SK-N-SH (cell line): ENCODE data around the gene LSR. TPM values are rescaled to one million over a fixed set of nuclear protein-coding genes. Genes with fewer than 3 reads are reported as not detected.

Experiments
- CTCF ChIA-PET: fragments of 300-600, 350-600 bp; formaldehyde crosslinking; extraction: SDS; loops from one replicate; lab custom pipeline; 2021; lab: Yijun Ruan, JAX
- POLR2A ChIA-PET: fragments of 350-600 bp; sonication (Branson Sonifier 250); formaldehyde crosslinking; extraction: SDS; loops from one replicate; lab custom pipeline; 2020; ENCODE audit warnings: antibody characterized with exemption, inconsistent platforms; lab: Yijun Ruan, JAX
- DNase-seq: peaks from one replicate; pipeline ENCODE4 v3.0.0; 2012
- H2AFZ ChIP-seq: fragments of 200-600 bp; sonication (generic); 2 replicates; pipeline ENCODE4 v1.8.1; 2016; ENCODE audit warnings: antibody characterized with exemption, mild to moderate bottlenecking, low read depth
- H3F3A ChIP-seq: fragments of 200-600 bp; sonication (generic); replicated peaks from 2 replicates; pipeline ENCODE3; 2016; ENCODE audit warnings: antibody characterized with exemption, mild to moderate bottlenecking; ENCODE audit not compliant: insufficient read depth
- H3K27ac ChIP-seq, 2 experiments: fragments of 200-500 bp in 1 of 2; fragments of 200-600 bp in 1 of 2; sonication (Bioruptor generic) in 1 of 2; sonication (generic), shearing (Covaris generic) in 1 of 2; 2 replicates each; pipeline versions ENCODE4 v1.5.1 to v1.6.1; 2014 to 2016; ENCODE audit warnings: low read depth in 2 of 2, inconsistent platforms in 1 of 2, low read length in 1 of 2, mild to moderate bottlenecking in 1 of 2, mixed read lengths in 1 of 2
- H3K27me3 ChIP-seq: fragments of 200-600 bp; sonication (generic), shearing (Covaris generic); 2 replicates; pipeline ENCODE4 v1.6.1; 2016; ENCODE audit warnings: mixed run types; ENCODE audit not compliant: insufficient read depth
- H3K36me3 ChIP-seq, 2 experiments: fragments of 200-500 bp in 1 of 2; fragments of 200-600 bp in 1 of 2; sonication (Bioruptor generic) in 1 of 2; sonication (generic) in 1 of 2; replicated peaks in 1 of 2; 2 replicates each; pipeline versions ENCODE3 to v1.5.1; 2014 to 2016; ENCODE audit warnings: low read length in 1 of 2, mild to moderate bottlenecking in 1 of 2; ENCODE audit not compliant: insufficient read depth in 2 of 2, control insufficient read depth in 1 of 2
- H3K4me1 ChIP-seq, 2 experiments: fragments of 200-500 bp in 1 of 2; fragments of 200-600 bp in 1 of 2; sonication (Bioruptor generic) in 1 of 2; sonication (generic), shearing (Covaris generic) in 1 of 2; 2 replicates each; pipeline versions ENCODE4 v1.5.1 to v1.6.1; 2014 to 2016; ENCODE audit warnings: low read depth in 1 of 2, low read length in 1 of 2, mixed run types in 1 of 2; ENCODE audit not compliant: insufficient read depth in 2 of 2, control insufficient read depth in 1 of 2
- H3K4me2 ChIP-seq: fragments of 200-600 bp; sonication (generic), shearing (Covaris generic); 2 replicates; pipeline ENCODE4 v1.6.1; 2017; ENCODE audit warnings: mixed run types
- H3K4me3 ChIP-seq, 2 experiments: fragments of 200-500 bp in 1 of 2; fragments of 200-600 bp in 1 of 2; sonication (Bioruptor generic) in 1 of 2; sonication (generic), shearing (Covaris generic) in 1 of 2; 2 replicates each; pipeline versions ENCODE4 v1.5.1 to v1.8.1; 2014 to 2016; ENCODE audit warnings: low read depth in 2 of 2, inconsistent platforms in 1 of 2, low read length in 1 of 2, mild to moderate bottlenecking in 1 of 2, mixed read lengths in 1 of 2, moderate library complexity in 1 of 2
- H3K79me2 ChIP-seq: fragments of 200-600 bp; sonication (generic); 2 replicates; pipeline ENCODE4 v1.8.1; 2017; ENCODE audit warnings: mild to moderate bottlenecking; ENCODE audit not compliant: insufficient read depth
- H3K9ac ChIP-seq: fragments of 200-600 bp; sonication (generic); 2 replicates; pipeline ENCODE4 v1.6.1; 2017; ENCODE audit warnings: mixed run types
- H3K9me2 ChIP-seq: fragments of 200-600 bp; sonication (generic); 2 replicates; pipeline ENCODE4 v1.6.1; 2017; ENCODE audit warnings: mixed run types
- H3K9me3 ChIP-seq: fragments of 200-600 bp; sonication (generic); 2 replicates; pipeline ENCODE4 v1.6.1; 2017; ENCODE audit warnings: mixed run types, mild to moderate bottlenecking, moderate library complexity
- H4K20me1 ChIP-seq: fragments of 200-600 bp; sonication (generic); 2 replicates; pipeline ENCODE4 v1.6.1; 2017; ENCODE audit warnings: mild to moderate bottlenecking, mixed run types; ENCODE audit not compliant: insufficient read depth
- FOSL2 ChIP-seq: IDR thresholded peaks from 2 replicates; pipeline ENCODE4 v1.4.0; 2012; ENCODE audit warnings: low read depth, mild to moderate bottlenecking, moderate library complexity, borderline replicate concordance
- FOXM1 ChIP-seq: IDR thresholded peaks from 2 replicates; pipeline ENCODE4 v1.4.0; 2012; ENCODE audit warnings: low read depth, mild to moderate bottlenecking
- JUND ChIP-seq: IDR thresholded peaks from 2 replicates; pipeline ENCODE4 v1.4.0; 2012
- NFIC ChIP-seq: IDR thresholded peaks from 2 replicates; pipeline ENCODE4 v1.4.0; 2012; ENCODE audit warnings: borderline replicate concordance
- NRF1 ChIP-seq: IDR thresholded peaks from 2 replicates; pipeline ENCODE4 v1.6.1; 2012; ENCODE audit warnings: low read depth, mild to moderate bottlenecking, low read length
- POLR2AphosphoS5 ChIP-seq: IDR thresholded peaks from 2 replicates; pipeline ENCODE4 v1.6.1; 2012; ENCODE audit warnings: low read depth, low read length
- RAD21 ChIP-seq: IDR thresholded peaks from 2 replicates; pipeline ENCODE4 v1.6.1; 2012; ENCODE audit warnings: mild to moderate bottlenecking, low read length
- RFX5 ChIP-seq: IDR thresholded peaks from 2 replicates; pipeline ENCODE4 v1.6.1; 2012; ENCODE audit warnings: mild to moderate bottlenecking, improper control_type of control experiment, low read length
- TAF1 ChIP-seq: IDR thresholded peaks from 2 replicates; pipeline ENCODE4 v1.6.1; 2012; ENCODE audit warnings: low read depth, mild to moderate bottlenecking, low read length, moderate library complexity, borderline replicate concordance
- USF1 ChIP-seq: IDR thresholded peaks from 2 replicates; pipeline ENCODE4 v1.4.0; 2012; ENCODE audit warnings: low read depth, borderline replicate concordance
- USF2 ChIP-seq: fragments of 150-350 bp; IDR thresholded peaks from 2 replicates; pipeline ENCODE4 v1.6.1; 2017; ENCODE audit warnings: antibody characterized with exemption, low read length, low read depth, borderline replicate concordance
- WGBS: methylation state at CpG from one replicate; pipeline ENCODE4 v1.1.6; 2017; ENCODE audit warnings: low lambda C conversion rate; 5-methylcytosine and 5-hydroxymethylcytosine counted together
- polyA plus RNA-seq, 3 experiments: library from polyadenylated mRNA; depleted of rRNA; stranded (reverse); fragments of >200 nt; gene quantifications; 2 replicates each; pipeline ENCODE4 v1.2.3, GENCODE V29; 2012

LSR gene
- polyA plus RNA-seq, 1 of the 3 experiments (the other 2 are of a cell fraction): 0.62 TPM

GRCh38 chr19:35270381-35270811, 21.6 kb downstream of the LSR start:
- Histone ChIP-seq H3K27ac (no peak overlapping the region), H3K9me3 (no peaks in the 10 kb centered on the region), H3K4me3 (no peak overlapping the region), H3K9me2 (no peaks in the 10 kb centered on the region), H3F3A (peaks cover 4% of the 10 kb centered on the region), H4K20me1 (no peaks in the 10 kb centered on the region), H3K4me1 (peaks cover 4 to 15% of the 10 kb centered on the region in 2 experiments; a peak in 1 of 4 replicates), H3K9ac (no peak overlapping the region), H3K27me3 (no peaks in the 10 kb centered on the region), H3K79me2 (peaks cover 22% of the 10 kb centered on the region), H2AFZ (no peak overlapping the region), H3K4me2 (peak overlapping the region; percentile 74), H3K36me3 (peaks cover 19 to 34% of the 10 kb centered on the region in 2 experiments)
- ChIA-PET POLR2A (no interaction called here), CTCF (interaction anchor here (0.7 to 2.6 kb wide), 13 partner anchors 9 to 203 kb away, joined by 3 to 38 read pairs (median 3); partner anchors contain the start of genes FXYD3, HAMP and MAG)
- WGBS: 89% methylated on average over 11 of the region's 16 CpGs
- no peak for DNase-seq
- TF ChIP-seq NFIC: no peak
- TF ChIP-seq RAD21: no peak
- no peak for TF ChIP-seq RFX5
- TF ChIP-seq NRF1: no peak
- TF ChIP-seq USF1: no peak
- no peak for TF ChIP-seq JUND
- no peak for TF ChIP-seq POLR2AphosphoS5
- no peak for TF ChIP-seq TAF1

- WGBS: 98% methylated on average over 7 of the region's 7 CpGs
- Histone ChIP-seq H3K36me3 (peaks cover 28 to 34% of the 10 kb centered on the region in 2 experiments), H3F3A (no peaks in the 10 kb centered on the region), H3K4me1 (peaks cover 4 to 12% of the 10 kb centered on the region in 2 experiments; a peak in 1 of 4 replicates), H3K79me2 (peaks cover 18% of the 10 kb centered on the region), H2AFZ (no peak overlapping the region), H3K4me2 (no peak overlapping the region)
- TF ChIP-seq FOSL2: no peak
- no peak for TF ChIP-seq USF2
- TF ChIP-seq FOXM1: no peak
- TF ChIP-seq, all 33 proteins: peak for 0
- Histone ChIP-seq H3K27ac (no peak overlapping the region), H3K4me3 (no peak overlapping the region), H3K9me3 (no peaks in the 10 kb centered on the region), H3K27me3 (no peaks in the 10 kb centered on the region), H3K9me2 (no peaks in the 10 kb centered on the region), H4K20me1 (no peaks in the 10 kb centered on the region), H3K9ac (no peak overlapping the region)
- DNase-seq: no peak
- ChIA-PET POLR2A (no interaction called here), CTCF (interaction anchor here (0.9 kb wide), 1 partner anchor 17 kb away, joined by 3 read pairs; no protein-coding TSS in a partner anchor)
These were observed 22.7 kb downstream of the LSR start for GRCh38 chr19:35271546-35271945.
